Stimulated activated naive CD8-positive, alpha-beta T cell treated with anti-CD3 and anti-CD28 coated beads, Interleukin-15, amount 100 ng/mL, for 72 hours (primary cell): ENCODE data around the gene NDUFV1.

Source experiments
- ATAC-seq: fragments of 150-1000 bp; cut with Tn5 transposase; 2 replicates; pipeline ENCODE4 v1.10.0; 2021; ENCODE audit warnings: mild to moderate bottlenecking, moderate library complexity
- DNase-seq, 2 donors: peaks; one replicate each; pipeline ENCODE4 v3.0.0; 2021 to 2022
- H3K27ac Mint-ChIP-seq, 2 donors: one replicate each; pipeline ENCODE4 v1.8.0; 2022; ENCODE audit warnings: mild to moderate bottlenecking in 2 of 2, mixed read lengths in 2 of 2, moderate library complexity in 2 of 2
- H3K27me3 Mint-ChIP-seq: one replicate; pipeline ENCODE4 v1.8.0; 2022; ENCODE audit warnings: mixed read lengths
- H3K4me1 Mint-ChIP-seq: one replicate; pipeline ENCODE4 v1.8.0; 2022; ENCODE audit warnings: mild to moderate bottlenecking, mixed read lengths
- H3K4me3 Mint-ChIP-seq, 2 donors: one replicate each; pipeline ENCODE4 v1.8.0; 2022; ENCODE audit warnings: mild to moderate bottlenecking in 2 of 2, mixed read lengths in 2 of 2, moderate library complexity in 1 of 2
- H3K9me3 Mint-ChIP-seq, 2 donors: one replicate each; pipeline ENCODE4 v1.8.0; 2022; ENCODE audit warnings: mixed read lengths in 2 of 2

Gene NDUFV1

GRCh38 chr11:67626970-67627369 is 20.2 kb downstream of the NDUFV1 start:
- Mint-ChIP-seq H3K27ac (no peak overlapping the region), H3K4me3 (no peak overlapping the region), H3K4me1 (peaks cover 40% of the 10 kb centered on the region), H3K9me3 (no peaks in the 10 kb centered on the region), H3K27me3 (no peaks in the 10 kb centered on the region)
- DNase-seq: no peak
- ATAC-seq: no peak

- H3K4me3 Mint-ChIP-seq: peak overlapping the region in 1 of 2 donors; percentile 6
- DNase-seq: no peak
These were observed 20.7 kb downstream of the NDUFV1 start for GRCh38 chr11:67627441-67627811.

GRCh38 chr11:67627812-67628624 is 21.3 kb downstream of the NDUFV1 start:
- Mint-ChIP-seq H3K4me3 (peak overlapping the region; percentile 30 to 65), H3K27ac (peak overlapping the region; percentile 34 to 90), H3K4me1 (peaks cover 42% of the 10 kb centered on the region), H3K27me3 (no peaks in the 10 kb centered on the region), H3K9me3 (no peaks in the 10 kb centered on the region)
- no peak for DNase-seq
- ATAC-seq: no peak

More at GRCh38 chr11:67627441-67627811, 20.7 kb downstream of the NDUFV1 start:
- H3K4me1 Mint-ChIP-seq: peaks cover 42% of the 10 kb centered on the region
- ATAC-seq: no peak
- no peaks in the 10 kb centered on the region for H3K27me3 Mint-ChIP-seq
- H3K27ac Mint-ChIP-seq: no peak overlapping the region
- no peaks in the 10 kb centered on the region for H3K9me3 Mint-ChIP-seq

GRCh38 chr11:67628710-67629385 is 22.1 kb downstream of the NDUFV1 start:
- ATAC-seq (no peak), DNase-seq (peak in 1 of 2 donors; percentile 39)
- H3K27me3 Mint-ChIP-seq: no peaks in the 10 kb centered on the region
- H3K4me1 Mint-ChIP-seq: peaks cover 42% of the 10 kb centered on the region
- no peaks in the 10 kb centered on the region for H3K9me3 Mint-ChIP-seq
- H3K27ac Mint-ChIP-seq: peak overlapping the region; percentile 62 to 78
- peak overlapping the region; percentile 81 to 88 for H3K4me3 Mint-ChIP-seq

DNA sequence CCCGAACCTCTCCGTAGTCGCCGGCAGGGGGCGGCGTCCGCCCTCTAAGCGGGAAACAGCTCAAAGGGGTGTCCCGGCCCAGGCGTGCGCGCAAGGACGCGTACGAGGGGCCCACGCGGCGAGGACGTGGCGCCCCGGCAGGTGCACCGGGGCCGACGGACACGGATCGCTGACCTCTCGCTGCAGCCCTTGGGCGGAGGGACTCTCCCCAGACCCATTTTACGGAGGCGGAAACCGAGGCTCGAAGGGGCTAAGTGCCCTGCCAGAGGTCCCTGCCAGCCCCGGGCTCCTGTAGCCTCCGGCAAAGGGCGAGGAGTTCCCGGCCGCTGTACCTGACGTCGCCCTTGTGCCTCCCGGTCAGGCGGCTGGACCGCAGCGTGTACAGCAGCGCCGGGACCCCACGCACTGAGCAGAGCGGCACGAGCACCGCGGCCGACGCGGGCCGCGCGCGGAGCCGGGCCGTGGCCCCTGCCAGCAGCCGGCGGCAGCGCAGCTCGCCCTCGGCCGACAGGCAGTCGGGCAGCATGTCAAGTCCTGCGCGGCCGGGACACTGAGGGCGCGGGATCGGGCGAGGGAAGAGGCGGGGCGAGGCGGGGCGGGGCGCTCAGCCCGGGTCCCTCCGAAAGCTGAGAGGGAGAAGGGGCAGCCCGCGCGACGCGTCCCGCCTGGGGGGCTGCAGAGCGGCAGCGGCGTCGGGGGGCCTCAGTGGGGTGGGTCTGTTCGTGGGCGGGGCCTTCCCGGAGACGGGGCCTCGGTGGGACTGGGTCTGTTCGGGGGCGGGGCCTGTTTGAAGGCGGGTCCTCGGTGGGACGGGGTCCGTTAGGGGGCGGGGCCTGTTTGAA is 22.9 kb downstream of the NDUFV1 start, which contains the start of gene NUDT8:
NUDT8 (minus strand) TSS at position 552 of the 842 bp plus-strand sequence; CDS start at position 526, 26 bp downstream.
- Mint-ChIP-seq H3K4me3 (peak within 1 kb of the TSS; percentile 88), H3K9me3 (no peaks in the 10 kb centered on the region), H3K27ac (peak within 1 kb of the TSS; percentile 78 to 82), H3K27me3 (no peaks in the 10 kb centered on the region), H3K4me1 (peaks cover 42% of the 10 kb centered on the region)
- ATAC-seq (peak; percentile 76), DNase-seq (peak; percentile 92 to 95)

DNA sequence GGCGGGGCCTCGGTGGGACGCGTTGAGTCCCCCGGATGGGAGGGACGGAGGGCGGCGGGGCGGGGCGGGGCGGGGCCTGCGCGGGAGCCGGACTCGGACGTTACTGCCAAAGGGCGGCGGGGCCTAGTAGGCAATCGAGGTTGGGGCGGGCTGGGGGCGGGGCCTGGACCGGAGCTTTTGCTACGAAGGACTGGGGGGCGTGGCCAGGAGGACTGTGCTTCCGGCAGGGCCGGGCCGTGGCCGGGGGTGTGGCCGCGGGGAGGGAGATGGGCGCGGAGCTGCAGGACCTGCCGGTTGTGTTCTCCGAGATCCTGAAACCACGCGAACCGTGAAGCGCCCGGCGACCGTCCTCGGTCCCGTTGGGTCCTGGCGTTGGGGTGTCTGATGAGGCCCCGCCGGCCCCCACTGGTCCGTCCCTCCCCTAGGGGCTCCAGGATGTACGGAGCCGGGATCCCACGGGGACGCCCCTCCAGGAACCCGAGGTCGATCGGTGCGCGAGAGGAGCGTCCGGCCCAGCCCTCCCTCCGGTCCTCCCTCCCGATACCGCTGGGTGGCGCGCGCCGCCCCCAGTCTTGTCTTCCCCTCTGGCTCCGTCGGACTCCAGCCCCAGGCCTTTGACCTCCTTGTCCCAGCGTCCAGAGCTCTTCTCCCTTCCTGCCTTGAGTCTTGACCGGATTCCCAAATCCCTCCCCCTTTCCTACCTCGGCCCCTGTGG is 23.6 kb downstream of the NDUFV1 start:
- peak overlapping the region in 1 of 2 donors; percentile 82 for H3K27ac Mint-ChIP-seq
- H3K9me3 Mint-ChIP-seq: no peaks in the 10 kb centered on the region

DNA sequence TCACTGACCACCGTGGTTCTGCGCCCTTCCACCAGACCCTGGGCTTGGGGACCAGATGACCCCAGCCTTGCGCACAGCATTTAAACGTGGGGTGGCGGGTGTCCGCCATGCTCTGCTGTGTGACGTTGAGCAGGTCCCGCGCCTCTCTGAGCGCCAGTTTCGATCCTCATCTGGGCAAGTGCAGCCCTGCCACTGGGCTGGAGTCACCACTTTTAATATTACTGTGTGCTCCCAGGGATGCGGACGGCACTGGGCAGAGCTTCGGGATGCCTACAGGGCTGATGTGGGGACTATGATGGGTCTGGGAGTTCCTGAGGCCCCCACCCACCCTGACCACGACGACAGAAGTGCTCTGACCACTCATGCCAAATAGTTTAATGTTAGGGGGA is 24.2 kb downstream of the NDUFV1 start:
- DNase-seq (no peak), ATAC-seq (no peak)
- Mint-ChIP-seq H3K27me3 (no peaks in the 10 kb centered on the region), H3K27ac (peak overlapping the region in 1 of 2 donors; percentile 82), H3K4me3 (peak overlapping the region; percentile 88), H3K9me3 (no peaks in the 10 kb centered on the region), H3K4me1 (peaks cover 42% of the 10 kb centered on the region)

More for the DNA sequence above, 23.6 kb downstream of the NDUFV1 start:
- DNase-seq: peak; percentile 97
- Mint-ChIP-seq H3K27me3 (no peaks in the 10 kb centered on the region), H3K4me1 (peaks cover 42% of the 10 kb centered on the region), H3K4me3 (peak overlapping the region; percentile 88)
- peak; percentile 79 for ATAC-seq

DNA sequence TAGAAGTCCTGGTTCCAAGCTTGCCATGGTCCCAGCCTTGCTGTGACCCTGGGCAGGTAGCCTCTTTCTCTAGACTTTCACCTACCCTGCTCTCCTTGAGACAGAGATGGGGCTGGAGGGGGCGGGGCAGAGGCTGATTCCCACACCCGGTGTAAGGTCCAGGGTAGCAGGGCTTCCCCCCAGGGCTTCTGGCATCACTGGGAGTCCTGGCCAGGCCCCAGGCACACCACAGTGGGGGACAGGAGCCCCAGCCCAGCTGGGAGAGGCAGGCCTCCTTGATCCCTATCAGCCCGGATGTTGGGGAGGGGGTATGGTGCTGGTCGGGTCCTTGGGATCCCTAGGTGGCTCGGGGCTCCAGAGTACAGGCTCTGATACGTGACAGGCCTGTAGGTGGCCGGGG is 24.7 kb downstream of the NDUFV1 start:
- Mint-ChIP-seq H3K27ac (no peak overlapping the region), H3K4me3 (peak overlapping the region in 1 of 2 donors; percentile 88), H3K27me3 (no peaks in the 10 kb centered on the region), H3K9me3 (no peaks in the 10 kb centered on the region), H3K4me1 (peaks cover 42% of the 10 kb centered on the region)
- ATAC-seq (no peak), DNase-seq (no peak)

DNA sequence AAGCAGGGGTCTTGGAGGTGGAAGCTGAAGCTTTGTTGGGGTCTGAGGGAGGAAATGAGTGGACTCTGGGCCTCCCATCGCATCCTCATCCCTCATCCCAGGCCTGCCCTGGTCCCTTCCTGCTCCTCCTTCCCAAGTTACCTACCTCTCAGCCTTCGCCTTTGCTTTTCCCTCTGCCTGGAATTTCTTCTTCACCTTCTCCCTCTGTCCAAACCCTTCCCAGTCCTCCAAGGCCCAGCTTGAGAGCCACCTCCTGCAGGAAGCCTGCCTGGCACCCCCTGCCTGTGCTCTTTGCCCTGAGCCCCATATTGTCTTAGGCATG is 25.1 kb downstream of the NDUFV1 start:
- Mint-ChIP-seq H3K27ac (no peak overlapping the region), H3K4me1 (peaks cover 40% of the 10 kb centered on the region), H3K4me3 (peak overlapping the region; percentile 51 to 62), H3K27me3 (no peaks in the 10 kb centered on the region), H3K9me3 (no peaks in the 10 kb centered on the region)
- DNase-seq: no peak
- ATAC-seq: no peak

DNA sequence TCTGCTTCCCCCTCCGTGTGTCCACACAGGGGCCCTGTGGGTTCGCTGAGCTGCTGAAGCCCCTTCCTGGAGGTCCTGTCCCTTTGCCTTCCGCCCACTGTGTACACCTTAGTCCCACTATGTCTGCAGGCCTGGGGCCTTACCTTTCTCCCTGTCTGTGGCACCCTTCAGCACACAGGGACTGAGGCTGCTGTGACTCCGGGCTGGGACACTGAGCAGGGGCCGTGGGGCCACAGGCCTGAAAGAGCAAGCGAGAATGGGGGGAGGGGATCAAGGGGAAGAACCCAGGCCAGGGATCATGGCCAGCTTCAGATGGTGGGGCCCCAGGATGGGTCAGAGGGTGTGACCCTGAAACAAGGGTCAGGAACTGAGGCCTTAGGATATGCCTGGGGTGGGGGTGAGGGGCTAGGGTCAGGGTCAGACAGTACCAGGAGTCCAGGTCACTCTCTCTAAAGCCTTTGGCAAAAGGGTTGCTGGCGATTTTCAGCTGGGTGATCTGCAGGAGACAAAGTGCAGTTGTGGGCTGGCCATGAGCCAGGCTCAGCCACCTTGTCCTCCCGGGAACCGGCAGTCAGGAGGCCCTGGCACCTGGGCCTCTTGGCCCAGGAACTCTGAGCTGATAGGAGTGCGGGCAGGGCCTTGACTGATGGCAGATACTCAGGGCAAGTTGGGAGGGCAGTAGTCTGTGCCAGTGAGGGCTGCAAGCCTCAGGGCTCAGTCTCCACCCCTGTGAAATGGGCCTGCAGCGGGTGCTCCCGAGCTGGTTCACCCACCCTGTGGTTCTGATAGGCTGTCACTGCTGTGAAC is 25.6 kb downstream of the NDUFV1 start:
- H3K4me1 Mint-ChIP-seq: peaks cover 40% of the 10 kb centered on the region
- no peaks in the 10 kb centered on the region for H3K27me3 Mint-ChIP-seq
- ATAC-seq (no peak), DNase-seq (no peak)
- peak overlapping the region in 1 of 2 donors; percentile 89 for H3K27ac Mint-ChIP-seq
- peak overlapping the region; percentile 51 to 62 for H3K4me3 Mint-ChIP-seq
- H3K9me3 Mint-ChIP-seq: no peaks in the 10 kb centered on the region

GRCh38 chr11:67632982-67633755 is 26.4 kb downstream of the NDUFV1 start:
- H3K27ac Mint-ChIP-seq: peak overlapping the region; percentile 33 to 89
- H3K4me3 Mint-ChIP-seq: no peak overlapping the region
- no peaks in the 10 kb centered on the region for H3K9me3 Mint-ChIP-seq
- no peak for DNase-seq
- no peaks in the 10 kb centered on the region for H3K27me3 Mint-ChIP-seq
- no peak for ATAC-seq
- peaks cover 32% of the 10 kb centered on the region for H3K4me1 Mint-ChIP-seq

DNA sequence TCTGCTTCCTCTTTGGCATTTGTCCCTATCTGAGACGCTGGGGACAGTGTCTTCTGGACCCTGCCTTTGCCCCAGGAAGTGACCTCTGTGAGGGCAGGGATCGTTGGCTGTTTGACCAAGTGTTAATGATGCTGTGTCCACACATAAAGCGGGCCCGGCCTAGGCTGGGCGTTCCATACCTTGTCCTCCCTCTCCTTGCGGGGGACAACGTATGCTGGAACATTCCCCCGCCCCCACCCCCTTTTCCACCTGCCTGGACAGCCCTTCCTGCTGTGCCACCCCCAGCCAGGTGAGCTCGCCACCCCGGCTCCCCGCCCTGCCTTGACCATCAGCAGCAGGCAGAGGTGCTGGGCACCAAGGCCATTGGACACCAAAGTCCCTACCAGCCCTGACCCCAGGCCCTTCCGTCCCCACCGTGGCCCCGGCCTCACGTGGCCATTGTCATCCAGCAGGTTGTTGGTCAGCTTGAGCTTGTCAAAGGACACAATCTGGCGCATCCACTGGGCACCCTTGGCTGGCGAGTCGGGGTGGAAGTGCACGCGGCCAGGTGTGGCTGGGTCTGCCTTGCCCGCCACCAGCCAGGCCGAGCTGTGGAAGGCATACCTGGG is 27.1 kb downstream of the NDUFV1 start:
- no peak for DNase-seq
- H3K27me3 Mint-ChIP-seq: no peaks in the 10 kb centered on the region
- ATAC-seq: no peak
- H3K9me3 Mint-ChIP-seq: no peaks in the 10 kb centered on the region
- H3K27ac Mint-ChIP-seq: no peak overlapping the region
- peaks cover 25% of the 10 kb centered on the region for H3K4me1 Mint-ChIP-seq
- H3K4me3 Mint-ChIP-seq: no peak overlapping the region

- Mint-ChIP-seq H3K27me3 (no peaks in the 10 kb centered on the region), H3K4me1 (peaks cover 22% of the 10 kb centered on the region), H3K9me3 (no peaks in the 10 kb centered on the region), H3K27ac (no peak overlapping the region), H3K4me3 (no peak overlapping the region)
- ATAC-seq (no peak), DNase-seq (no peak)
These were observed 27.9 kb downstream of the NDUFV1 start for GRCh38 chr11:67634366-67635230.
